ENCODE data around the gene SCNN1G. TPM values are rescaled to one million over a fixed set of nuclear protein-coding genes. Genes with fewer than 3 reads are reported as not detected.

The SCNN1G gene
- polyA plus RNA-seq, 3 donors = not detected

DNA sequence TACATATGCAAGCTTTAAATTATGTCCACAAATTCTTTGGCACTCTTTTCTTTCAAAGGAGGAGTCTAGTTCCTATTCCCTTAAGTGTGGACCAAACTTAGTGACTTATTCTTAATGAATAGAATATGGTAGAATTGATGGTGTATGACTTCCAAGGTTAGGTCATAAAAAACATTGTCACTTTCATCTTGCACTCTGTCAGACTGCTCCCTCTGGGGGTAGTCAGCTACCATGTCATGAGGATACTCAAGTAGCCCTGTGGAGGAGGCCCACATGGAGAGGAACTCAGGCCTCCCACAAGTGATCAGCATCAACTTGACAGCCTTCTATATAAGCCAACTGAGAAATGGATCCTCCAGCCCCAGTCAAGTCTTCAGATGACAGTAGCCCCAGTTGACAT lies 61.6 kb downstream of the SCNN1G start:
- Histone ChIP-seq H3K36me3 (replicated peaks in 1 of 2; ENCODE audit: control insufficient read depth in 1 of 2, insufficient read depth in 2 of 2, low read length in 2 of 2) (no peaks in the 10 kb centered on the region), H2AFZ (ENCODE audit: insufficient read depth, low read depth, low read length, poor library complexity, severe bottlenecking) (no peak overlapping the region), H3K9ac (ENCODE audit: insufficient read depth, low read length, poor library complexity, severe bottlenecking) (no peak overlapping the region), H4K20me1 (ENCODE audit: insufficient read depth, low read length) (no peaks in the 10 kb centered on the region), H3K4me2 (replicated peaks; ENCODE audit: extremely low read depth, low read length, poor library complexity, severe bottlenecking) (no peak overlapping the region), H3K27me3 (ENCODE audit: control insufficient read depth in 2 of 2, insufficient read depth in 2 of 2, low read length in 2 of 2) (no peaks in the 10 kb centered on the region), H3K4me3 (replicated peaks in 1 of 3; ENCODE audit: low read depth in 2 of 3, low read length in 3 of 3) (no peak overlapping the region), H3K27ac (ENCODE audit: low read depth in 1 of 2, low read length in 2 of 2) (no peak overlapping the region), H3K4me1 (ENCODE audit: control insufficient read depth in 1 of 2, insufficient read depth in 2 of 2, low read length in 2 of 2) (no peaks in the 10 kb centered on the region), H3K9me3 (replicated peaks in 1 of 2; ENCODE audit: control insufficient read depth in 1 of 2, insufficient read depth in 1 of 2, low read length in 2 of 2) (peaks cover 0 to 5% of the 10 kb centered on the region in 2 donors), H3K79me2 (ENCODE audit: insufficient read depth, low read length) (no peaks in the 10 kb centered on the region)
- Mint-ChIP-seq H3K27ac (no peak overlapping the region), H3K36me3 (no peaks in the 10 kb centered on the region), H3K9me3 (peaks cover 5 to 20% (median 7%) of the 10 kb centered on the region in 7 donors), H3K4me1 (no peaks in the 10 kb centered on the region), H3K27me3 (ENCODE audit: low read depth in 3 of 3) (peaks cover 0 to 2% (median 1%) of the 10 kb centered on the region in 3 donors), H3K4me3 (no peak overlapping the region)
- TF ChIP-seq, protein P1, sequence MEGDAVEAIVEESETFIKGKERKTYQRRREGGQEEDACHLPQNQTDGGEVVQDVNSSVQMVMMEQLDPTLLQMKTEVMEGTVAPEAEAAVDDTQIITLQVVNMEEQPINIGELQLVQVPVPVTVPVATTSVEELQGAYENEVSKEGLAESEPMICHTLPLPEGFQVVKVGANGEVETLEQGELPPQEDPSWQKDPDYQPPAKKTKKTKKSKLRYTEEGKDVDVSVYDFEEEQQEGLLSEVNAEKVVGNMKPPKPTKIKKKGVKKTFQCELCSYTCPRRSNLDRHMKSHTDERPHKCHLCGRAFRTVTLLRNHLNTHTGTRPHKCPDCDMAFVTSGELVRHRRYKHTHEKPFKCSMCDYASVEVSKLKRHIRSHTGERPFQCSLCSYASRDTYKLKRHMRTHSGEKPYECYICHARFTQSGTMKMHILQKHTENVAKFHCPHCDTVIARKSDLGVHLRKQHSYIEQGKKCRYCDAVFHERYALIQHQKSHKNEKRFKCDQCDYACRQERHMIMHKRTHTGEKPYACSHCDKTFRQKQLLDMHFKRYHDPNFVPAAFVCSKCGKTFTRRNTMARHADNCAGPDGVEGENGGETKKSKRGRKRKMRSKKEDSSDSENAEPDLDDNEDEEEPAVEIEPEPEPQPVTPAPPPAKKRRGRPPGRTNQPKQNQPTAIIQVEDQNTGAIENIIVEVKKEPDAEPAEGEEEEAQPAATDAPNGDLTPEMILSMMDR (IDR thresholded peaks at IDR 0.05) = no peak
- intact Hi-C loops (cut with micrococcal nuclease) = no loop called here
- no peak for DNase-seq

DNA sequence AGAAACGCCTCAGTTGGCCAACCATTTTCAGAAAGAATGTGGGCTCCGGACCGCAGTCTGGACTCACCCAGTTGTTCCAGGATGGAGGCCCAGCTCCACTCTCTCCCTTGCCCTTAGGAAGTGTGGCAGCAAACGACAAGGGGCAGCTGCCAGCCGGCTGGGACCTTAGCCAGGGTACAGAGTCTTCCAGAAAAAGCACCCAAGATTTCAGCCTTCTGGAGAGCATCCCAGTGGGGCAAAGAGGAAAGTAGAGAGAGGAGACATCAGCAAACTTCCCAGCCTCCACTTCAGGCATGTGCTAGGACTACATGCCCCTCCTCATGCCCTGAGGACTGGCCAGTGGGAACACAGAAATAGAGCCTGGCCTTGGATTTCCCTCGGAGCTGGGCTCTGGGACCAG lies 62.7 kb downstream of the SCNN1G start:
- WGBS (ENCODE audit: insufficient coverage) = 93% methylated on average over 4 of the region's 6 CpGs
- Histone ChIP-seq H3K27me3 (ENCODE audit: control insufficient read depth in 2 of 2, insufficient read depth in 2 of 2, low read length in 2 of 2) (no peaks in the 10 kb centered on the region), H3K4me3 (replicated peaks in 1 of 3; ENCODE audit: low read depth in 2 of 3, low read length in 3 of 3) (no peak overlapping the region), H2AFZ (ENCODE audit: insufficient read depth, low read depth, low read length, poor library complexity, severe bottlenecking) (no peak overlapping the region), H3K4me2 (replicated peaks; ENCODE audit: extremely low read depth, low read length, poor library complexity, severe bottlenecking) (no peak overlapping the region), H3K79me2 (ENCODE audit: insufficient read depth, low read length) (no peaks in the 10 kb centered on the region), H4K20me1 (ENCODE audit: insufficient read depth, low read length) (no peaks in the 10 kb centered on the region), H3K9me3 (replicated peaks in 1 of 2; ENCODE audit: control insufficient read depth in 1 of 2, insufficient read depth in 1 of 2, low read length in 2 of 2) (peaks cover 0 to 5% of the 10 kb centered on the region in 2 donors), H3K27ac (ENCODE audit: low read depth in 1 of 2, low read length in 2 of 2) (no peak overlapping the region), H3K36me3 (replicated peaks in 1 of 2; ENCODE audit: control insufficient read depth in 1 of 2, insufficient read depth in 2 of 2, low read length in 2 of 2) (no peaks in the 10 kb centered on the region), H3K4me1 (ENCODE audit: control insufficient read depth in 1 of 2, insufficient read depth in 2 of 2, low read length in 2 of 2) (no peaks in the 10 kb centered on the region), H3K9ac (ENCODE audit: insufficient read depth, low read length, poor library complexity, severe bottlenecking) (no peak overlapping the region)
- peaks cover 1 to 3% (median 2%) of the 10 kb centered on the region in 3 donors for H3K27me3 Mint-ChIP-seq (ENCODE audit: low read depth in 3 of 3)
- intact Hi-C loops (cut with micrococcal nuclease) = no loop called here
- H3K36me3 Mint-ChIP-seq = no peaks in the 10 kb centered on the region
- TF ChIP-seq, protein P1 (IDR thresholded peaks at IDR 0.05) = no peak
- DNase-seq = no peak
- H3K27ac Mint-ChIP-seq = no peak overlapping the region
- no peaks in the 10 kb centered on the region for H3K4me1 Mint-ChIP-seq
- peaks cover 5 to 23% (median 8%) of the 10 kb centered on the region in 7 donors for H3K9me3 Mint-ChIP-seq
- H3K4me3 Mint-ChIP-seq = no peak overlapping the region

All from CD14-positive monocyte (primary cell).